Measurements from ENCODE around the gene GFRA1.

Gene GFRA1

DNA sequence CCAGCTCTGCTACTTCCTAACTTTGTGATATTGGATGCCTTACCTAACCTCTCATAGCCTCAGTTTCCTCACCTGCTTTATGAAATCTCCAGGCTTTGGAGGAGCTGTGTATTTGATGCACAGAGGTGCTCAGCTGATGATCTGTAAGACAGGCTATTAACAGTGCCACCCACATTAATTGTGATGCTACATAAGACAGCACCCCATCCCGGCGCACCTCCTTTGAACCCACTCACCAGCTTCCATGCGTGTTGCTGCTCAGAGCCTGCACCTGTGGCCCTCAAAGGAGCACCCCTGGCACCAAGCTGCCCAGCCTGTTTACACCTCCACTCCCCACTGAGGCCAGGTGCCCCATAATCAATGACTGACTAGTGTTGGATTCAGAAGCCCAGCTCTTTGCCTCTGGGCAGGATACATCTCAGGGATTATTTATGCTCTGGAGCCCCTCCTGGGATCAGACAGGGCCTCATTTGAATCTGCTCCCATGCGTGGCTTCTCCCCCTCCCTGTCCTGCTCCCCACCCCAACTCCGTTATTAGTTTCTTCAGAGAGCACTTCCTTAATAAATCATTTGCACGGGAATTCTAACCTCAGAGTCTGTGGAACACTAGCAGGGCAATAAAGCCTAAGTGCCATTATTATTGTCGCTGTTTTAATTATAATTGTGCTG lies 87.7 kb downstream of the GFRA1 start:
- Histone ChIP-seq H3K9me3 (no peaks in the 10 kb centered on the region), H3K4me3 (no peak overlapping the region), H3K27ac (no peak overlapping the region), H3K4me1 (peaks cover 60% of the 10 kb centered on the region), H3K27me3 (no peaks in the 10 kb centered on the region), H4K20me1 (no peaks in the 10 kb centered on the region), H3K4me2 (peak overlapping the region; percentile 84), H3K36me3 (no peaks in the 10 kb centered on the region), H3K9ac (no peak overlapping the region)
- no peak for TF ChIP-seq Cebpa-rat (IDR thresholded peaks at IDR 0.05)

GRCh38 chr10:116184512-116184794 lies 88.6 kb downstream of the GFRA1 start:
- Histone ChIP-seq H3K9me3 (no peaks in the 10 kb centered on the region), H4K20me1 (no peaks in the 10 kb centered on the region), H3K9ac (no peak overlapping the region), H3K27ac (no peak overlapping the region), H3K4me3 (no peak overlapping the region), H3K36me3 (no peaks in the 10 kb centered on the region), H3K4me2 (peak overlapping the region; percentile 19; the same call in 1 of the 2 replicates), H3K27me3 (no peaks in the 10 kb centered on the region), H3K4me1 (peaks cover 52% of the 10 kb centered on the region)
- no peak for TF ChIP-seq Cebpa-rat (IDR thresholded peaks at IDR 0.05)

GRCh38 chr10:116183733-116184511 lies 89.1 kb downstream of the GFRA1 start:
- no peak for TF ChIP-seq Cebpa-rat (IDR thresholded peaks at IDR 0.05)
- Histone ChIP-seq H4K20me1 (no peaks in the 10 kb centered on the region), H3K4me2 (peak overlapping the region; percentile 19; the same call in 1 of the 2 replicates), H3K9me3 (no peaks in the 10 kb centered on the region), H3K4me3 (no peak overlapping the region), H3K27ac (no peak overlapping the region), H3K4me1 (peaks cover 46% of the 10 kb centered on the region), H3K27me3 (no peaks in the 10 kb centered on the region), H3K9ac (no peak overlapping the region), H3K36me3 (no peaks in the 10 kb centered on the region)

GRCh38 chr10:116182426-116182825 lies 90.6 kb downstream of the GFRA1 start:
- peaks cover 31% of the 10 kb centered on the region for H3K4me1 ChIP-seq
- no peak for TF ChIP-seq Cebpa-rat (IDR thresholded peaks at IDR 0.05)
- no peak overlapping the region for H3K9ac ChIP-seq
- no peaks in the 10 kb centered on the region for H3K36me3 ChIP-seq
- H3K4me2 ChIP-seq: no peak overlapping the region
- no peaks in the 10 kb centered on the region for H3K9me3 ChIP-seq
- H3K27me3 ChIP-seq: no peaks in the 10 kb centered on the region
- no peak overlapping the region for H3K27ac ChIP-seq
- no peak overlapping the region for H3K4me3 ChIP-seq
- no peaks in the 10 kb centered on the region for H4K20me1 ChIP-seq

DNA sequence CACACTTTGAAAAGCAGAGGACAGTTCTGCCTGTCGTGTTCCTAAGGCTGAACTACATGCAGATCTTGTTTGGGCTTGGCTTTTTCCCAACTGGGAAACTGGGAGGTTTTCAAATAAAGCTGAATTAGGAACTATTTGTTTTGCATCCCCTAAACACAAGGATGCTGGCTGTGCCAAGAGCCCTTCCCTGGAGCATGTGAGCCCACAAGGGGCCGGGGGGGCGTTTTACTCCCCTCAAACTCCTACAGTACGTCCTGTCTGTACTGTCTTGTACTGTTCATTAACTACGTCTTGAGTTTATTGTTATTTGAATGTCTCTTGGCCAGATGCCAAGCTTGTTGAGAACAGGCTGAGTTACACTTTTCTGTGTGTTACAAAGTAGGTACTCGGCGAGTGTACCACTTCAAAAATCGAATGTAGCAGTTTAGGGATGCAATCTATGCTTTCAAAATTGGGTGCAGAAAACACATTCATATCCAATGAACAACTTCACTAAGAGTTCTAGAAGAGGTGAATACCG lies 94.9 kb downstream of the GFRA1 start:
- Histone ChIP-seq H3K27ac (no peak overlapping the region), H3K36me3 (no peaks in the 10 kb centered on the region), H4K20me1 (no peaks in the 10 kb centered on the region), H3K9me3 (no peaks in the 10 kb centered on the region), H3K4me2 (no peak overlapping the region), H3K4me3 (no peak overlapping the region), H3K9ac (no peak overlapping the region), H3K4me1 (peaks cover 5% of the 10 kb centered on the region; the same call in 1 of the 2 replicates), H3K27me3 (no peaks in the 10 kb centered on the region)
- TF ChIP-seq Cebpa-rat (IDR thresholded peaks at IDR 0.05): no peak

DNA sequence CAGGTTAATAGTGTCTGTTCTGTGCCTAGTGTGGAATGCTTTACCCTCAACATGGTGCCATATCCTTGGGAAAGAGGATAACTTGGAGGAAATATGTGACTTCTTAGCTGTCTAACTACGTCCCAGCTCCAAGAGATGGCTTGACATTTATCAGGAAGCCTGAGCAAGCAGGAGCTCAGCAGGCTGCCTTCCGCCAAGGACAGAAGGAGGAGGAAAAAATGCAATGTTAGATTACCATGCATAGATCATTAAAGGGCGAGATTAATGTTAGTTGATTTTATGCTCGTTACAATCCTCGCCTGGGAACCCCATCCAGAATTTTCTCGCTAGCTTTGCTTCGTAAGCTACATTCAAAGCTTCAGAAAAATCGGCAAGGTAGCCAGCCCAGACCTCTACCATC lies 97.8 kb downstream of the GFRA1 start:
- peaks cover 5% of the 10 kb centered on the region; the same call in 1 of the 2 replicates for H3K4me1 ChIP-seq
- no peak overlapping the region for H3K27ac ChIP-seq
- no peak for TF ChIP-seq Cebpa-rat (IDR thresholded peaks at IDR 0.05)
- no peaks in the 10 kb centered on the region for H3K36me3 ChIP-seq
- no peaks in the 10 kb centered on the region for H4K20me1 ChIP-seq
- no peak overlapping the region for H3K4me3 ChIP-seq
- H3K27me3 ChIP-seq: no peaks in the 10 kb centered on the region
- no peak overlapping the region for H3K9ac ChIP-seq
- no peaks in the 10 kb centered on the region for H3K9me3 ChIP-seq
- no peak overlapping the region for H3K4me2 ChIP-seq

GRCh38 chr10:116171505-116171904 lies 101.5 kb downstream of the GFRA1 start:
- H3K4me2 ChIP-seq: no peak overlapping the region
- no peak overlapping the region for H3K4me3 ChIP-seq
- 0 out of 2 replicates have a peak, but pooled peaks cover 6% of the 10 kb centered on the region for H3K9me3 ChIP-seq
- H3K36me3 ChIP-seq: no peaks in the 10 kb centered on the region
- H3K9ac ChIP-seq: no peak overlapping the region
- H4K20me1 ChIP-seq: no peaks in the 10 kb centered on the region
- H3K27me3 ChIP-seq: no peaks in the 10 kb centered on the region
- H3K4me1 ChIP-seq: peaks cover 5% of the 10 kb centered on the region; the same call in 1 of the 2 replicates
- TF ChIP-seq Cebpa-rat (IDR thresholded peaks at IDR 0.05): no peak
- no peak overlapping the region for H3K27ac ChIP-seq

DNA sequence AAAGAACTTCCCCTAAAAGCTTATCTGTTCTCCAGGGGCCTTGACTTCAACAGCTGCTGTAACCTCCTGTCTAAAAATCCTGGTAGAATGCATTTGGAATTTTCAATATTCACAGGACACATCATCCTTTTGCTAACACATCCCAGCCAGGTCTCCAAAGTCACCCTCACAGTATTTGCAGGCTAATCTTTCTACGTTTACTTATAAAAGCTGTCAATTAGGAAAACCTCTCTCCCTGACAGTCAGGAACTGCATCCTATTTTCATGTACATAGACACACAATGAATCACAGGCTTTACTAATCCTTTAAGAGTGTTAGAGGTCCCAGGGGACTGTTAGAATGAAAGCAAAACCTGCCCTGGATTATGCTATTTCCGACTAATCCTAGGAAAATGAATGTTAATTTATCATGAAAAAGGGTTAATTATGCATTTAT lies 102.2 kb downstream of the GFRA1 start:
- no peak for TF ChIP-seq Cebpa-rat (IDR thresholded peaks at IDR 0.05)
- no peaks in the 10 kb centered on the region for H3K36me3 ChIP-seq
- H3K27me3 ChIP-seq: no peaks in the 10 kb centered on the region
- no peak overlapping the region for H3K9ac ChIP-seq
- no peak overlapping the region for H3K27ac ChIP-seq
- H3K4me1 ChIP-seq: no peaks in the 10 kb centered on the region
- no peak overlapping the region for H3K4me2 ChIP-seq
- no peaks in the 10 kb centered on the region for H4K20me1 ChIP-seq
- no peak overlapping the region for H3K4me3 ChIP-seq
- 0 out of 2 replicates have a peak, but pooled peaks cover 6% of the 10 kb centered on the region for H3K9me3 ChIP-seq

- Histone ChIP-seq H4K20me1 (no peaks in the 10 kb centered on the region), H3K9me3 (0 out of 2 replicates have a peak, but pooled peaks cover 6% of the 10 kb centered on the region), H3K4me3 (no peak overlapping the region), H3K9ac (no peak overlapping the region), H3K27ac (no peak overlapping the region), H3K36me3 (no peaks in the 10 kb centered on the region), H3K4me2 (no peak overlapping the region), H3K27me3 (no peaks in the 10 kb centered on the region), H3K4me1 (no peaks in the 10 kb centered on the region)
- TF ChIP-seq Cebpa-rat (IDR thresholded peaks at IDR 0.05): no peak
Measured at GRCh38 chr10:116169782-116170445, 103.1 kb downstream of the GFRA1 start.

DNA sequence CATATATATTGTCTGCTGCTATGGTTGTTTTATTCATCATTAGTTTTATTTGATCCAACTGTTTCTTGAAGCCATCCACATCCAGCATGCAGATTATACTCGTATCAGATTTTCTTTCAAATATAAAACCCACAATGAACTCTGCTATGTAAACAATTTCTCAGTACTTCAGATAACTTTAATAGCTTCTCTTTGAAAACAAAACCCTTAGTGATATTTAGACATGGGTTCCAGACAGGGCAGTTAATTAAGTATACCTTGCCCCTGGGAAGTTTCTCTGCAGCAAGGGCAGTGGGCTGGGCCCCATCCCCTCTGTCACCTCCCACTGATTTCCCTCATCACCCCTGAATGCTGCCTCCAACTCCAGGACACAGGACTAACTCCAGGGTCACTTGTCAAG lies 104.3 kb downstream of the GFRA1 start:
- H3K27ac ChIP-seq: no peak overlapping the region
- H3K36me3 ChIP-seq: no peaks in the 10 kb centered on the region
- no peaks in the 10 kb centered on the region for H3K27me3 ChIP-seq
- no peak overlapping the region for H3K9ac ChIP-seq
- H3K4me2 ChIP-seq: no peak overlapping the region
- H4K20me1 ChIP-seq: no peaks in the 10 kb centered on the region
- H3K9me3 ChIP-seq: 0 out of 2 replicates have a peak, but pooled peaks cover 6% of the 10 kb centered on the region
- TF ChIP-seq Cebpa-rat (IDR thresholded peaks at IDR 0.05): no peak
- no peak overlapping the region for H3K4me3 ChIP-seq
- no peaks in the 10 kb centered on the region for H3K4me1 ChIP-seq
